G401 (cell line): Measurements from ENCODE around the gene ASPSCR1. TPM values are rescaled to one million over a fixed set of nuclear protein-coding genes. Genes with fewer than 3 reads are reported as not detected.

Source experiments
- DNase-seq: peaks from one replicate; pipeline ENCODE4 v3.0.0-alpha.2; 2015; ENCODE audit warnings: low spot score
- in situ Hi-C: cut with HindIII; loops from 2 replicates; pipeline ENCODE4 v1.10.0; 2016; ENCODE audit warnings: low sequenced_read_pairs, mixed read lengths
- total RNA-seq: library from RNA; depleted of rRNA; stranded (reverse); fragments of >200 nt; shearing (Covaris generic); gene quantifications from 2 replicates; pipeline ENCODE4 v1.2.3, GENCODE V29; 2014

Gene ASPSCR1
- total RNA-seq, 1 experiment from 2014 or later, result 42.0 TPM

DNA sequence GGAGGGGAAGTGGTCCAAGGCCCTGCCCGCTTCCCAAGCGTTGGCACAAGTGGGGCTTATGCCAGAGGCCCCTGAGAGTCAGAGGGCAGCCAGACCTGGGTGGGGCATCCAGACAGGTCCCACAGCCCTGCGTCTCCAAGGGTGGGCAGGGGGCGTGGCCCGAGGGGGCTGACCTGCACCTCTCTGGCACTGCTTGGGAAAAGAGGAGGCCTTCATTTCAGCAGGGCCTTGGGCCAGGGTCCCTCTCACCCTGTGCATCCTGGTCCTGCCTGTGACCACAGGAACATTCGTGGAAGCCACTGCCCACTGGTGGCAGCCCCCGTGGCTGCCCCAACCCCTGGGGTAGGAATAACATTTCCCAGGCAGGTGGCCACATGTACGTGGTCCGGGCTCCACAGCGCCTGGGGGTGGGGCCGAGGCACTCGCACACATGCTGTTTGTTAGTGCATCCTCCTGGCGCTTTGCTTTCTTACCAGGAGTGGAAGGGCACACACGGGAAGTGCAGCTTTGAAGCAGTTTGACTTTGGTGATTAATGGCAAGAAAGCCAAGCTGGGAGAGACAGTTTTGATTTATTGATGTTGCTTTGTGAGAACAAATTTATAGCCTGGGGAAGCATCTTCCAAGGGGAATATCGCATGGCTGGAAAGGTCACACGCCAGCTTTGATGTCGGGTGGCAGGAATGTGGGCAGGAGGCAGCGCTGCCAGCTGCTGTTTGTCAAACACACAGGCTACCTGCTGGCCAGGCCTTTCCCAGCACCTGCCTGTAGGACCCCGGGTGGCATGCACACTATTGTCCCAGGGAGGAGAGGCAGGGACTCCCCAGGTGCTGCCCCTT lies 40.9 kb downstream of the ASPSCR1 start:
- DNase-seq, result no peak
- in situ Hi-C loops, result no loop called here

DNA sequence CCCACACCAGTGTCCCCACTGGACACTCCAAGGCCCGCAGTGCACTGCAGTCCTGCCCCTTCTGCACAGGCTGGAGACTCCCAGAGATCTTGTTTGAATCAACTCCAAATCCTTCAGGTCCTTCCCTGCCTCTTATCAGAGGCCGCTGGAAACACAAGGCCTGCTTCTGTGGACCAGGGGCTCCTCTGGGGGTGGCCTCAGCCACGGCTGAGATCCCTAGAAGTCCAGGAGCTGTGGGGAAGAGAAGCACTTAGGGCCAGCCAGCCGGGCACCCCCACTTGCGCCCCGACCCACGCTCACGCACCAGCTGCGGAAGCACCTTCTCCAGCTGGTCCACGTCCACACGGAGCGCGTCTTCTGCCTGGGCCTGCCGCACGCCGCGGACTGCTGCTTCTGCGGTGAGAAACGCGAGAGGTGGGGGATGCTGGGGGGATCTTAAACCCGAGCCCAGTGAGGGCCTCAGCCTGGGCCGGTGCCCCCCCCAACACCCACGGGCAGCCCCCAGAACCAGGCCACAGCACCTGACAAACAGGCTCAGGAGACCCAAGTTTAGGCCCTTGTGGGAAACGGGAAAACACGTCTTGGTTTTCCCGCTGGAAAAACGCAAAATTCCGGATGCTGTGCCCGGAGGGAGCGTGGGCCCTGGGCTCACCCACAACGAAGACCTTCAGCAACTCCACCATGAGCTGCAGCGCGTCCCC lies 41.7 kb downstream of the ASPSCR1 start:
- DNase-seq, result no peak
- in situ Hi-C loops, result no loop called here

DNA sequence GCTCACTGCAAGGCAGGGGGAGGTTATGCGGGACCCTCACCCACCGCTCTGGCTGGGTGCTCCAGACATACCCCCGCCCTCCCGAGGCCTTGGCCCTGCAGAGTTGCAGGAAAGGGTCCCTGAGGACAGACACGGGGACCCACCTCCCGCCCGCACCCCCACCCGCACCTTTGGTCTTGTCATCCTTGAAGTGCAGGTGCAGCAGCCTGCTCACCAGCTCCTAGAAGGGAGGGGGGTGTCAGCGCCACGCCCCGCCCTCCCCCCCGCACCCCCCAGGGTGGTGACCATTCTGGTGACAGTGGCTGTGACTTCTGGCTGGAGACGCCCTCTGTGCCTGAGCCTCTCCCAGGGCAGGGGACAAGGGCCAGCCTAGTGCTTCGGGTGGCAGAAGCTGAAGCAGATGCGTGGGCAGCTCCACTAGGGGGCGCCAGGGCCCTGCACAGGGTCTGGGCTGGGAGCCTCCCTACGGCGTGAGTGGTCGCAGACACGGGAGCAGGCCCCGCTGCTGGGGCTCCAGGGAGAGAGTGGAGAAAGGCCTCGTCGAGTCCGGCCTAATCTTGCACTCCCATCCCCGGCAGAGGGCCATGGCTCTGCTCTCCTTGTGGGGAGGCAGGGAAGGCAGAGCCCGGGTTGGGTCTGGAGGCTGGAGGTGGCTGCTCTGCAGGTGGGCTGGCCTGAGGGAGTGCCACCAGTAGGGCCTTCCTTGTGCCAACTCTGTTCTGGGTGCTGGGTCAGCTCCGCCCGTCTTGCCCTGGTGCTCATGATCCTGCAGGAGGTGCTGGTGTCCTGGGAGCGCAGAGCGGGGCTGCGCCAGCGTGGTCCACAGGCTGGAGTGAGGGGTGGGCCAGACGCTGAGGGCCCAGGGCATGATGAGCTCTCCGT lies 42.5 kb downstream of the ASPSCR1 start:
- no peak for DNase-seq
- in situ Hi-C loops, result no loop called here

DNA sequence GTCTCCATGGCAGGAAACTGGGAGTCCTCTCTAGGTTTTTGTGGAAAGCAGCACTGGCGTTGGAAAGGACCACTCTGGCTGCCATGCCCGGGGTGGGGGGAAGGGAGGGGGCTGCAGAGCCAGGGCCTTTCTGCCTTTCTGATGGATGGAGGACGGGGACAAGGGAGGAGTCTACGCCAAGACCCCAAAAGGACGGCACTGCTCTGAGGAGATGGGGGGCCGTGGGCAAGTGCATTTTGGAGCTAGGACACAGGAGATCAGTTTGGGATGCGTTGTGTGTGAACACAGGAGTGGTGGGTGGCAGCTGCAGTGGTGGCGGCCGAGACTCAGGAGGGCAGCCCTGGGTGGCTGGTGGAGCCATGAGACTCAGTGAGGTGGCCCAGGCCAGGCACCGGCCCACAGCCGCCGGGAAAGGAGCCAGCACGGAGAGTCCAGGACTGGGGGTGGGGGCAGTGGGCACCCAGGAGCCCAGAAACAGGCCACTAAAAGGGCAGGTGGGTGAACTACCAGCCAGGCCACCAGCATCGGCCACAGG lies 43.2 kb downstream of the ASPSCR1 start:
- no peak for DNase-seq
- in situ Hi-C loops, result no loop called here

DNA sequence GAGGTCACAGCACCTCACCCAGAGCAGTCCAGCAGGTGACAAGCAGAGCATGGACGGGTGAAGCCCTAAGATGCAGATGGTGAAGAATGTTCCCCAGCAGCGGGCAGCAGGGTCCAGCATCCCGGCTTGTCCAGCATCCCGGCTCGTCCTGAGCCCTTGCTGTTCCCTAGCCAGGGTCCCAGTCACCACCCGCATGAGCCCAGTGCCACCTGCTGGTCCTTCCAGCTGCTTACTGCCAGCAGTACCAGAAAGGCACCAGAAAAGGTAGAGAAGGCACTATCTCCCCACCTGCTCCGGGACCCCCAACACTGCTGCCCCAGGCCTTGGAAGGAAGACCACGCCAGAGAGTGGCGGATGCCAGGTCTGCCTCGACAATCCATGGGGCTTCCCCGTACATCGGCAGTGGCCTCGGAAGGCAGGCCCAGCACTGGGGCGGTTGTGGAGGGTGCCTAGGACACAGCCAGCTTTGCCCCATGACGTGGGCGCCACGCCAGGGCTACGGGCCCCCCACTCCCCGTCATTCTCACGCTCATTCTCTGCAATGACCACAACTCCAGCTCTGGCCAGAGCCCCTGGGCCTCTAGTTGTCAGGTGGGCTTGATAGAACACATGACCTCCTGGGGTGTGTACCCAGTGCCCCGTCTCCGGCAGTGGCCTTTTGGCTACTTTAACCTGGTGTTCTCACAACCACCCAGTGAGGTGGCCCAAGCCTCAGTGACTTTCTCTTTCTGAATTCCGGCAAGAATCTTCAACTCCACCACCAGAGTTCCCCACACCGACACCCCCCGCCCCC lies 43.9 kb downstream of the ASPSCR1 start:
- in situ Hi-C loops, result no loop called here
- peak; percentile 66 for DNase-seq

DNA sequence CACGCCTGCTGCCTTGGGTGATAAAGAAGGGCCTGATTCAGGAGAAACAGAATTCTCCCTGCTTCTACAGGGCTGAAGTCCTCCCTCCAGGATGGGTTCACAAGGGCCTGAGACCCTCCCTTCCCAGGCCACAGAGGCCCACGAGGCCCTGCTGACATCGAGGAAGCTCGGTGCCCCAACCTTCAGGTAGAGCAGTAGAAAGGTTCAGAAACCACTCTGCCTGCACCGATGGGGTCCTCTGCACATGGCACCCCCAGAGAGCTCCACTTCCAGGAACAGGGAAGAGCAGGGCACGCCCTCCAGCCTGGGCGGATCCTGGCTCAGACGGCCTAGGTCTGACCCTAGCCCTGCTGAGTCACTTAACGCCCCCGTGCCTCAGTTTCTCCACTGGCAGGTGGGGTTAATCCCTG lies 44.5 kb downstream of the ASPSCR1 start:
- in situ Hi-C loops, result no loop called here
- DNase-seq, result no peak

DNA sequence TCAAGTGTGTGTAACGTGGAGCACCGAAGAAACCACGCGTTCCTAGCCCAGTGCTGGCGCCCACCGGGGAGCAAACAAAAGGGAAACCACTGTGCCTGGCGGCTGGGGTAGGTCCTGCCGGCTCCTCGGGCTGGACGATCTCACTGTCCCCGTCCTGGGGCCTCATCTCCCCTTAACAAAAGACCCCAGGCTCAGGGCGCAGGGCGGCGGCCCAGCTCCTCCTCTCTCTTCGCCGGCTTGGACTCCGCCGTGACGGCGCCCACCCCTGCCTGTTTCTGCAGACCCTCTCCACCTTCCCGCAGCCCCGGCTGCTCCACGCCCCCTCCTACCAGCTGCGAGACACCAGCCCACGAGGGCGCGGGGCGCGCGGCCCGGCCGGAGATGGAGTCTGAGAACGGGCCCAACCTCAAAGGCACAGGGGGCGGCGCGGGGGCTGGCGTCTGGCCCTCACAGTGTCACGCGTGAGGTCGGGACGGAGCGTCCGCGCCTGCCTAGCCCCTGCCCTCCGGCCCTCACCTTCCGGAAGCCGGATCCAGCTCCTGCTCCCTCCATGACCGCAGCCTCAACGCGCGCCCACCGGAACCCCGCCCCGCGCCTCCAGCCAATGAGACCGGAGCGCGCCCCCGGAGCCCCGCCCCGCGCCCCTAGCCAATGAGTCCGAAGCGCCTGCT lies 45.0 kb downstream of the ASPSCR1 start, which contains the start of gene CENPX:
CENPX (minus strand) TSS at position 569 of the 671 bp plus-strand sequence; CDS start at position 552, 17 bp downstream.
- in situ Hi-C loops, result no loop called here
- DNase-seq, result no peak

DNA sequence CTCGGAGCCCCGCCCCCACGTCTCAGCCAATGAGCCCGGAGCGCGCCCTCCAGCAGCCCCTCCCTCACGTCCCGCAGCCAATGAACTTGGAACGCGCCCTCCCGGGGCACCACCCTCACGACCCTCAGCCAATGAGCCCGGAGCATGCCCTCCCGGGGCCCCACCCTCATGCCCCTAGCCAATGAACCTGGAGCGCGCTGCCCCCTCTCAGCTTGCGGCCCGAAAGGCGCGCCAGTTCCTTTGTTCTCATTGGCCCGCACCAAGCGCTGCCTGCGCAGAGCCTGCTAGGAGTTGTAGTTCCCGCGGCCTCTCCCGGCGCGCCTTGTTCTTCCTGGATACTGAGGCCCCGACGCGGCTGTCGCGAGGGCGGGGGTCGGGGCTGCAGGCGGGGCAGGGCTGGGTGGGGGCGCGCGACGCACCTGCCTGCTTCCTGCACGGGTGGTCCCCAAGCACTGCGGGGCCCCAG lies 45.6 kb downstream of the ASPSCR1 start, which contains the start of gene LRRC45:
LRRC45 (plus strand) TSS at position 325 of the 466 bp plus-strand sequence. CDS start 339 bp downstream, outside the sequence.
- peak; percentile 100 for DNase-seq
- in situ Hi-C loops, result no loop called here

DNA sequence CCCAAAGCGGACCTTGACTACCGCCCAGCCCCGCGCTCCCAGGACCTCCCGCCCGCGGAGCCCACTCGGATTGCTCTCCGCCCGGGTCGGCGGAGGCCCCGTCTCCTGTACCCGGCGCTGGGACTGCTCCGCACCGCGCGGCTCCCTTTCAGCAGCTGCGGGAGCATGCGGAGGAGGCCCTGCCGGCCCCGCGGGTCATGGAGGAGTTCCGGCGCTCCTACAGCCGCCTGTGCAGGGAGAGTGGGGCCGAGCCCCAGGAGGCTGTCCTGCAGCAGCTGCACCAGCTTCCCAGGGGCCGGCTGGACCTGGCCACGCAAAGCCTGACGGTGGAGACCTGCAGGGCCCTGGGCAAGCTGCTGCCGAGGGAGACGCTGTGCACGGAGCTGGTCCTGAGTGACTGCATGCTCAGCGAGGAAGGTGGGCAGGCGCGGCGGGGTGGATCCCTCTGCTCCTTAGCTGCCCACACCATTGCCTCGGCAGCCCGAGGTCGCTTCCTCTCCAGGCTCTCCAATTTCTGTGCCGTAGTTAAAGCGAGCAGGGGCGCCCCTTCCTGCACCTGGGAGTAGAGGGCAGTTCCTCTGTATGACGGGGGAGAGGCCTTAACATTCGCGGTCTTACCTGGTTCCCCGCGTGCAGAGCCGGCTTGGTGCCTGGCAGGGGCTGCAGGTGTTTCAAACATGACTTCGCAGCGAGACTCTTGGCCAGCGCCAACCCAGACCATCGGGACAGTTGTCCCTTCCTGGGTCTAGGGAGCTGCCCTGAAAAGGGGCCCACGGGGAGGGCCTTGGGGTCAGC lies 46.2 kb downstream of the ASPSCR1 start:
- in situ Hi-C loops, result no loop called here
- no peak for DNase-seq

DNA sequence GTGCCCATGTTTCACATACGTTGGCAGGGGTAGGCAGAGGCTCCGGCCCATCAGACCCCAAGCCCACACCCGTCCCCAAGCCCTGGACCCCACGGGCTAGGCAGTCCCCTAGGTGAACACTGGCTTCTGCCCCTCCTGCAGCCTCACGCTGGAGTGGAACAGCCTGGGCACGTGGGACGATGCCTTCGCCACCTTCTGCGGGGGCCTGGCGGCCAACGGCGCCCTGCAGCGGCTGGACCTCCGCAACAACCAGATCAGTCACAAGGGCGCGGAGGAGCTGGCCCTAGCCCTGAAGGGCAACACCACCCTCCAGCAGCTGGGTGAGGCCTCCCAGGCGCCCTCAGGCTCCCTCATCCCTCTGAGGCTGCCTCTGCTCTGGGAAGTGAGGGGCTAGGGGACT lies 47.4 kb downstream of the ASPSCR1 start:
- no peak for DNase-seq
- in situ Hi-C loops, result no loop called here

DNA sequence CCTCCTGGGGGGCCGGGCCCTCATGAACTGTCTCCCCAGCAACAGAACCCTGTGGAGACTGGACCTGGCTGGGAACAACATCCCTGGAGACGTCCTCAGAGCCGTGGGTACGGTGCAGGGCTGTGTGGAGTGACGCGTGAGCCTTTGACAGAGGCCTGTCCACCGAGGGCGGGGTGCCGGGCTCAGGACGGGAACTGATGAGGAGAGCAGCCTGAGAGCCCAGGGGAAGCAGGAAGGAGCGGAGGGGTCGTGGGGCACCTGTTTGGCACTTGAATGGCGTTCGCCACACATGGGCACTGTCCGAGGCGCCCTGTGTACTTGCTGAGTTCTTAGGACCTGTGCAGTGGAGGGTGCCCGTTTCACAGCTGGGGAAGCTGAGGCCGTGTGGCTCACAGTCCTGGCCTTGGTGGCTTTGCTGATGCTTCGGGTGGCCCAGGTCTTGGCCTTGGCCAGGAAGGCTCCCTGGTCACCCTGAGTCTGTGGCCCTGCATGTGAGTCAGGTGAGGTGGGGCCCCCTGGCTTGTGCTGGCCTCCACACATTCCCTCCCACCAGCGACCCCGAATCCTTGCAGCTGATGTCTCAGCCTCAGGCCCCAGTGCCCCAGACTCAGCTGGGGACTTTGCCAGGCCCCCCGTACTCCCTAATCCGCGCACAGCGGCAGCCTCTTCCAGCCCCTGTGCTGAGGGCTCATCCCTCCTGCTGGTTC lies 48.1 kb downstream of the ASPSCR1 start:
- no peak for DNase-seq
- in situ Hi-C loops, result no loop called here

DNA sequence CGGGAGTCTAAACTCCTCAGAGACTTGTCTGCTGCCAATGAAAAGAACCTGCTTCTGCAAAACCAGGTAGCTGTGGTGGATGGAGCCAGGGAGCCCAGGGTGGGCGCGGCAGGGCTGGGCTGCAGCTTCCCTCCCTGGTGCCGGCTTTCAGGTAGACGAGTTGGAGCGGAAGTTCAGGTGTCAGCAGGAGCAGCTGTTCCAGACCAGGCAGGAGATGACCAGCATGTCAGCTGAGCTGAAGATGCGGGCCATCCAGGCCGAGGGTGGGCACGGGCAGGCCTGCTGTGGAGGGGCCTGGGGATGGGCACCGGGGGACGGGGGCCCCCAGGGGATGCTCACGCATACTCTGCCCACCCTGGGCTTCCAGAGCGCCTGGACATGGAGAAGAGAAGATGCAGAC lies 50.8 kb downstream of the ASPSCR1 start:
- no peak for DNase-seq
- in situ Hi-C loops, result no loop called here

DNA sequence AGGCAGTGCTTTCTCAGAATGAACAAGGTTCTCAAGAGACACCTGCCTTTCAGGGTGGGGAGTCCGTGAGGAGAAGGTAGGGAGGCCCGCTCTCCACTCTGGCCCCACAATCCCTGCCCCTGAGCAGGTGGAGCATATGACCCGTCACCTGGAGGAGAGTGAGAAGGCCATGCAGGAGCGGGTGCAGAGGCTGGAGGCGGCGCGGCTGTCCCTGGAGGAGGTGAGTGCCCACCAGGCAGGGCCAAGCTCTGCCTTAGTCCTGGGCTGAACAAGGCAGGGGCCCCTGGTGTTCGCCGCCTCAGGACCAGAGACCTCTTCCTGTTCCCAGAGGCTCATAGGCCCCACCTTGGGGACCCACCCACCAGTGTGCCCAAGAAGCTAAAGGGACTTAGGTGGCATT lies 51.5 kb downstream of the ASPSCR1 start:
- DNase-seq, result no peak
- in situ Hi-C loops, result no loop called here

DNA sequence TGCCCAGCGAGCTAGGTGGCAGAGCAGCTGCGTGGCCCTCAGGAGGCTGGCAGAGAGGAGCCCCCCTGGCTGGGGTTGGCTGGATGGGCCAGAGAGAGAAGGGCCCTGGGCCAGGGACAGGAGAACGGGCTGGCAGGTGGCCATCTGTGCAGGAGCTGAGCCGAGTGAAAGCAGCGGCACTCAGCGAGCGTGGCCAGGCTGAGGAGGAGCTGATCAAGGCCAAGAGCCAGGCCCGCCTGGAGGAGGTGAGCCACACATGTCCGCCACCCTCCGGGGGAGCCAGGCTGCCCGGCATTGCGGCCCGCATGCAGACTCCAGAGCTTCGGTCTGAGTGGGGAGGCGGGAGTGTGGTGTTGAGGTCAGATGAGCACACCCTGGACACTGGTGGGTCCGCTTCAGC lies 52.0 kb downstream of the ASPSCR1 start:
- in situ Hi-C loops, result no loop called here
- peak; percentile 89 for DNase-seq

DNA sequence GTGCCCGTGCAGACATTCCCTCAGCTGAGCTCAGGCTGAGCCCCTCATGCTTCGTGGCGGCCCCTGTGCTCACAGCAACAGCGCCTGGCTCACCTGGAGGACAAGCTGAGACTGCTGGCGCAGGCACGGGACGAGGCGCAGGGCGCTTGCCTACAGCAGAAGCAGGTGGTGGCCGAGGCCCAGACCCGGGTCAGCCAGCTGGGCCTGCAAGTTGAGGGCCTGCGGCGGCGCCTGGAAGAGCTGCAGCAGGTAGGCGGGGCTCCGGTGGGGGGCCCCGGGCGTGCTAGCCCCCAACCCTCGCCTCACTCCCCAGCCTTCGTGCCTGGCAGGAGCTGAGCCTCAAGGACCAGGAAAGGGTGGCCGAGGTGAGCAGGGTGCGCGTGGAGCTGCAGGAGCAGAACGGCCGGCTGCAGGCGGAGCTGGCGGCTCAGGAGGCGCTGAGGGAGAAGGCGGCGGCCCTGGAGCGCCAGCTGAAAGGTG lies 52.6 kb downstream of the ASPSCR1 start:
- DNase-seq, result no peak
- in situ Hi-C loops, result no loop called here
